NCI-H1417 treated with DMSO at 0.1 percent for 48 hours (cell line): ENCODE measurements around the gene IBSP.

ENCODE experiments used
- DNase-seq: peaks from one replicate; lab custom pipeline; 2025; lab: John Stamatoyannopoulos, UW

IBSP gene

GRCh38 chr4:87799301-87800113 is at the start of gene IBSP:
Gene IBSP, plus strand, starts transcription at chr4:87799554. Its CDS starts 2,808 bp downstream, at chr4:87802362.
- no peak for DNase-seq

GRCh38 chr4:87749883-87750282 is 49.5 kb upstream of the IBSP start:
- no peak for DNase-seq

- DNase-seq: no peak
Measured at GRCh38 chr4:87758270-87758669, 41.1 kb upstream of the IBSP start.

- DNase-seq: no peak
Measured at GRCh38 chr4:87762311-87762710, 37.0 kb upstream of the IBSP start.

GRCh38 chr4:87781569-87781968 is 17.8 kb upstream of the IBSP start:
- DNase-seq: no peak

- no peak for DNase-seq
Measured at GRCh38 chr4:87783781-87784180, 15.6 kb upstream of the IBSP start.

- no peak for DNase-seq
Measured at GRCh38 chr4:87785731-87786509, 13.4 kb upstream of the IBSP start.

GRCh38 chr4:87802858-87803257 is 3.5 kb downstream of the IBSP start:
- DNase-seq: no peak

- no peak for DNase-seq
Measured at GRCh38 chr4:87803421-87803820, 4.1 kb downstream of the IBSP start.

- DNase-seq: peak; percentile 5
Measured at GRCh38 chr4:87804871-87805270, 5.5 kb downstream of the IBSP start.

GRCh38 chr4:87805971-87806370 is 6.6 kb downstream of the IBSP start:
- DNase-seq: no peak

- no peak for DNase-seq
Measured at GRCh38 chr4:87806520-87806919, 7.2 kb downstream of the IBSP start.

- no peak for DNase-seq
Measured at GRCh38 chr4:87807402-87807801, 8.0 kb downstream of the IBSP start.

- DNase-seq: no peak
Measured at GRCh38 chr4:87811977-87812376, 12.6 kb downstream of the IBSP start.

GRCh38 chr4:87819281-87819919 is 20.0 kb downstream of the IBSP start:
- DNase-seq: no peak

- DNase-seq: no peak
Measured at GRCh38 chr4:87823200-87823599, 23.8 kb downstream of the IBSP start.

- DNase-seq: no peak
Measured at GRCh38 chr4:87823724-87824123, 24.4 kb downstream of the IBSP start.

- DNase-seq: no peak
Measured at GRCh38 chr4:87824352-87824751, 25.0 kb downstream of the IBSP start.

GRCh38 chr4:87832669-87833068 is 33.3 kb downstream of the IBSP start, which contains the start of gene MEPE:
Gene MEPE, plus strand, starts transcription at chr4:87832969. Its CDS starts 1,746 bp downstream, at chr4:87834715.
- no peak for DNase-seq

- DNase-seq: no peak
Measured at GRCh38 chr4:87834401-87834800, 35.0 kb downstream of the IBSP start.

- no peak for DNase-seq
Measured at GRCh38 chr4:87835197-87835596, 35.8 kb downstream of the IBSP start.

GRCh38 chr4:87835743-87836142 is 36.4 kb downstream of the IBSP start:
- DNase-seq: no peak

GRCh38 chr4:87838205-87838604 is 38.9 kb downstream of the IBSP start:
- no peak for DNase-seq
